GM18502 (cell line): ENCODE measurements around the gene RABGGTA.

Experiments
- ATAC-seq: cut with Tn5 transposase; IDR thresholded peaks from one replicate; pipeline ENCODE4 v1.9.1; 2021; ENCODE audit warnings: mild to moderate bottlenecking; ENCODE audit not compliant: unreplicated experiment, poor library complexity

The RABGGTA gene

DNA sequence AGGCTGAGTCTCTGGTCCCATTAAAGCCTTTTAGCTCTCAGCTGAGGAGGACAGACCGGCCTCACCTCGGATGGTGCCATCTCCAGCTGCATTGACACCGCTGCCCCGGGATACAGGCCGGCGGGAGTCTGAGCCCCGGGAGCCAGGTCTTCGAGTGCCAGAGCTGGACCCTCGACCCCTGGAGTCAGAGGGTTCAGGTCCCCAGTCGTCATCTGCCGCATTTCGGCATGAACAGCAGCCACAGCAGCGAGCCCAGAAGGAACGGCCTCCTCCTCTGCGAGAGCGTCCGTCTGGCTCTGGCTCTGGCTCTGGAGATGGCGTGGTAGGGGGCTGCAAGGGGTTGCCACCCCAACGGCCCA is 9.4 kb downstream of the RABGGTA start:
- ATAC-seq = no peak

DNA sequence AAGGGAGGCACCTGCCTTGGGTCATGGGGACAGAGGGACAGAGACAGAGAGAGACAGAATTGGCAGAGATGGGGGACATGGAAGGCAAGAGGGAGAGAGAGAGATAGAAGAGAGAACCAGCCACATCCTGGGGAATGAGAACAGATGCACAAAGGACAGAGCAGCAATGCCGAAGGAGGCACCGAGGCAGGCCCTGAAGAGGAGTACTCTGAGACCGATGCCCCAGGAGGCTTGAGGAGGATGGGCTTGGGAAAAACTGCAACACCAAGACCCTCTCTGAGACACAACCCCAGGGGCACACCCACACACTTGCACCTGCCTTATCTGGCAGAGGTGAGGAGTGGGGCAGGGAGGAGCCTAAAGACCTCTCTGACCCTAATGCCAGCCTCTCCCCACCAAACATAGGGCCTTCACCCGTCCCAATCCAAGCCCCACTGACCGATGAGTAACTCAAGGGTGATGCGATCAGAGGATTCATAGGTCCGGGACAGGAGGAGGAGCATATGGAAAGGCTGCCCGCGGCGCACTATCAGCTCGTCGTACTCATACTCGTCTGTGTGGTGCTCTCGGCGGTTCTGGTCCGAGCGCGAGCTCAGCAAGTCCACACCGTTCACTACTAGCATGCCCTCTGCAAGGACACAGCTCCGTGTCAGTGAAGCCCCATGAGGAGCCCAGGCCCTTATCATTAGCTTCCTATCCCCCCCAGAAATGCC is 10.0 kb downstream of the RABGGTA start:
- ATAC-seq = no peak

DNA sequence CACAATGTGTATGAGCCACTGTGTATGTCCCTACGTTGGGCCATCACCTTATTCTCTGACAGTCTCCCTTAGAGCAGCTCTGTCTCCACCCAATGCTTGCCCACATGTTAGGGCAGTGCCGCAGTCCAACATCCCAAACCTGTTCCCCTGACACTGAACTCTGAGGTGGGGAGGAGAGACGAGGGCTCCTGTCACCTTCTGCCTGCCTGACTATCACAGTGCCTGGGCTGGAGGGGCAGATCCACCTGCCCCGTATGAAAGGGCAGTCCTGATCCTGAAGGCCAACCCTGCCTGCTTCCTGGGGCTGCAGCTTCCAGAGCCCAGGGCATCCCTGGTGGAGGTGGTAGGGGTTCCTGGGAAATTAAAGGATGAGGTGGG is 10.6 kb downstream of the RABGGTA start:
- ATAC-seq = no peak

DNA sequence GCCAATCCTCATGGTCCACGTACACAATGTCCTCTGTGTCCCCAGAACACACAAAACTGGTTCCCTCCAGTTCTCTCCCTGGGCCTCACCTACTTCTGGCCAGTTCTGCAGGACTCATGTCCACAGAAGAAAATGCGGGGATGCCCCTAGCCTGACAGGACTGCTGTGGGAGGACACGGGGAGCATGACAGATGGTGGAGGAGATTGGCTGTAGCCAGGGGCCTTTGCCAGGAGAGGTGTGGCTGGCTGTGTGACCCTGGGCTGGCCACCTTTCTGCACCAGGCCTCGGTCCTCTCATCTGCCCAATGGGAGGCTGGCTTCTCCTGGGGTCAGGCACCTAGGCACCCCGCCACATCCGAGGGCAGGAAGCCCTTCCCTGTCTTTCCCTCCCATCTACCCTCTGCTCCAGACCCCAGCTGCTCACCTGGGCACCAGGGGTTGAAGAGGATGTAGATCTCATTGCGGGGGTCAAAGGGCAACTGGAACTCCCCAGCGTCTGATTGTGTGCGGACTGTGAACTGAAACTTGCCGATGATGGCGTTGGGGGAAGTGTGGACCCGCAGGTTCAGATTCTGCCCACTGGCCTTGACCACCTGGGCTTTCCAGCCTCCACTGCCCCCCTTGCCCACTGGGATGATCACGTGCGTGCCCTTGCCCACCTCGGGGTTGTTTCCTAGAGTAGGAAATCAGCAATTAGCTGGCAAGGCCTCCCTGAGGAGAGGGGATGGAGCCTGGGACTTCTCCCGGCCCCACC is 11.2 kb downstream of the RABGGTA start:
- no peak for ATAC-seq

DNA sequence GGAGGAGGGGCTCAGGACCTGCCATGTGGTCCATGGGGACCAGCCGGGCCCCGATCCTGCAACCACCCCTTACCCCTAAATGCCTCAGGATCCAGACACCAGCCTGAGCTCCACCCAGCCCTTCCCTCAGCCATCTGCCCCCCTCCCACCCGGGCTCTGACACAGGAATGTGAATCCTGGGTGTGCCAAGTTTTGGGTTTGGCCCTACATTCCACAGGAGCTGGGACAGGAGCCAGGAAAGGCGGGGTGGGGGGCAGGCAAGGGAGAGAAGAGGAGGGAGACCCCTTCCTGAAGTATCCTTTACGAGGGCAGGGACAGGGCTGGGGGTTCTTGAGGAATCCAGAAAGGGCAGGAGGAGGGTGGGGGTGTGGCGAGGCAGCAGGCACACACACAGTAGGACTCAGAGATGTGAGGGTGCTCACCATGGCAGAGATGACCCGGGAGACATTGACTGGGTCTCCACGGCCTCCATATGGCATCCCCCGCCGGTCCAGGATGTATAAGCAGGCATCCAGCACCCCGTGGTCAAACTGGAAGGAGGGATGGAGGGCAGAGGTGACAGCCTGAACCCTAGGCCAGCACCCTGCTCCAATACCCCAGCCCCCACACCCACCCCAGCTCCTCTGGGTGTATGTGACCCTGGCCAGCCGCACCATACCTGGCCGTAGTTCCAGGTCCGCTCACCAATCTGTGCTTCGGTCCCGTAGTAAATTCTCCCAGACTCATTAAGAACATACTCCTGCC is 11.9 kb downstream of the RABGGTA start:
- ATAC-seq = no peak

DNA sequence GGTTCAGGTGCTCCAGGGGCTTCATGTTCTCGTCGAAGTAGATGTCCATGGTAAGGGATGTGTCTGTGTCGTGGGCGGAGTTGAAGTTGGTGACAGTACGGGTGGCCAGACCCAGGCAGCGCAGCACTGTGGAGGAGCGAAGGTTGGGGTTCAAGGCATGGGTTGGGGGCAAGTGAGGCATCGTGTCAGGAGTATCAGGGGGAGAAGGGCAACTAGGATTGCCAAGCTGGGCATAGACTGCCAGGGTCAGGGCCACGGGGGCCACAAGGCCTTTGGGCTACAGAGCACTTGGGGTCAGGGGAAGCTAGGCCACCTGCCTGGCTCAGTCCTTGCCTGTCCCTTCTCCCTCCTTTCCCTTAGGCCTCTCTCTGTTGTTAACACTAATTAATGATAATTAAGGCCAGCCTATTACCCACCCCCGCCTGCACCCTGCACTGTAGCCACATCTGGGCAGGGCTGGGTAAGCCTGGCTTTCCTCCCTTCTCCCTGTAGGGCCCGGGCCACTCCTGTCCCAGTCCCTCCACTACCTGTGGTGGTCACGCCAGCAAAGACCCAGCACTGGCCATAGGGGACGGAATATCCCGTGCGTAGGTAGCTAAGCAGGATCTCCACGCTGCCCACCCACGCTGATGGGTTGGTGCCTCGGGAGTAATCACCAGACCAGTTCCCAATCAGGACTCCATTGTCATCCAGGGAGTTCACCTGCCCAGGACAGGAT is 12.7 kb downstream of the RABGGTA start:
- ATAC-seq = no peak

DNA sequence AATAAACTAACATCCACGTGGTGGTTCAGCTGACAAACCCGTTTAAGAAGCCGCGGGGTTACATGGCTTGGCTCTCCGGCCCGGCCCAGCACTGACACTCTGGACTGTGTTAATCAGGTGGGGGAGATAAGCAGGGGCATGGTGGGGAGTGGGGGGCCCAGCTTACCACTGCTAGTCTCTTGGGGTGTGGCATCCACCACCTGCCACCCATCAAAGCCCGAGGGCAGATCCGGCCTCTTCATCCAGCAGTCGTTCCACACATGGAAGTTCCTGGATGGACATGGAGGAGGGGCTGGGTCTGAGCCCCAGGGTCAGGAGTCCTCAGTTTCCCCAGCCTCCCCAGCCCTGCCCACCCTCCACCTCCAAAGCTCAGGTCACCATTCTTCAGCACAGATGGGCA is 13.3 kb downstream of the RABGGTA start:
- no peak for ATAC-seq

DNA sequence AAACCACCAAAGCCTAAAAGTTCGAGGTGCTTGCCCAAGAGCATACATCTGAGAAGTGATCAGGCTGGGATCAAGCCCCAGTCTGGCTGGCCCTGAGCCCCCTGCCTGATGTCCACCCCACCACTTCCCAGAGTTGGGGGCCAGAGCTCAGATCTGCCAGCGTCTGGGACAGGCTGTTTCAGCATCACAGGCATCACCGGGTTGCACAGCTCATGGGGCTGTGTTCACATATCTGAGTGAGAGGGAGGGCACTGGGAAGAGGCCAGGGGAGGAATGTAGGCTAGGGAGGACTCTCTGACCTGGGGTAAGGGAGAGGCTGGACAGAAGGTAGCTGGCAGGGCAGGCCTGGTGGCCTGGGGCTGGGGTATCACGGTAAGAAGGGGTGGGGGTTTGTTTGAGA is 14.4 kb downstream of the RABGGTA start:
- ATAC-seq = no peak

DNA sequence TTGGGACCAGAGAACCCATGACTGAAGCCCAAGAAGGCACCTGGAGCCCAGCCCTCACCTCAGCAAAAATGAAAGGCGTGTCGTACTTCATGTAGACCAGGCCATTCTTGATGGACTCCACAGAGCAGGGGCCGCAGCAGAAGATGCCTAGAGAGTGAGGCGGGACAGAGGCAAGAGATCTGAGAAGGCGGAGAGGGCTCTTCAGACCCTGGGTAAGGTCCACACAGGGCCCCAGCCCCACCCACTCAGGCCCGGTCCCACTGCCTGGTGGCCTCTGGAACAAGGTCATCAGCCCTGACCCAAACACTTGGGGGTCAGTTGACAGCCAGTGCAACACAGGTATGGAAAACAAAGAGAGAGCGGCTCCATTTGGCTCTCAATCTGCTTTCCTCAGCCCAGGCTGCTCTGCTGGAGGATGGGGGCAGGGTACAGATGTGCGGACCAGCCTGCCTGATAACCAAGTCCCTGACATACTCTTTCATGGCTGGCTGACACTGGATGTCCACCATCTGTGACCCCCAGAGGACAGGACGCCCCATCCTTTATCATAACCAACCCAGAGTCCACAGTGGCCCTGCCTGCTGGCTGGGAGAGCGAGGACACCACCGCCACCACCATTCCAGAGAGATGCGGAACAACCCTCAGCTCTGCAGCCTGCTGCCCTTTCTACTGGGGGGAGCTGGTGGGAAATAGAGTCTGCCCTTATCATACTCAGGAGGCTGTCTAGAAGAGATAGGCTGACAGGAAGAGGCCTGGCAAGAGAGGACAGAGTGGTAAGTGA is 15.3 kb downstream of the RABGGTA start:
- no peak for ATAC-seq

DNA sequence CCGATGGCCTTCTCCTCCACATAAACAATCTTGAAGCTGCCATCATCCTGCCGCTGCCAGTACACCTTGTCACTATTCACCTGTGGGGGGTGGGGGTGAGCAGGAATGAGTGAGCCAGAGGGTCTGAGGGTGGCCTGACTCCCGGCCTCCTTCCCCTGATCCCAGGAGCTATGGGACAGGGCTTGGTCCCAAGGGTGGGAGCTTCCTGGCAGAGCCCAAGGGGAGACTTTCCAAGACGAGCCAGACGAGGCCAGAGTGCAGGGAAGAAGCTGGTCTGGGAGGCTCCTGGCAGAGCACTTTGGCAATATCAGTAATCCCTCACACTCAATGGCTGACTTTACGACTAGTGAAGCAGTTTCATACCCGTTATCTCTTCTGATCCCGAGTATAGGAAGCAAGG is 16.0 kb downstream of the RABGGTA start:
- no peak for ATAC-seq

DNA sequence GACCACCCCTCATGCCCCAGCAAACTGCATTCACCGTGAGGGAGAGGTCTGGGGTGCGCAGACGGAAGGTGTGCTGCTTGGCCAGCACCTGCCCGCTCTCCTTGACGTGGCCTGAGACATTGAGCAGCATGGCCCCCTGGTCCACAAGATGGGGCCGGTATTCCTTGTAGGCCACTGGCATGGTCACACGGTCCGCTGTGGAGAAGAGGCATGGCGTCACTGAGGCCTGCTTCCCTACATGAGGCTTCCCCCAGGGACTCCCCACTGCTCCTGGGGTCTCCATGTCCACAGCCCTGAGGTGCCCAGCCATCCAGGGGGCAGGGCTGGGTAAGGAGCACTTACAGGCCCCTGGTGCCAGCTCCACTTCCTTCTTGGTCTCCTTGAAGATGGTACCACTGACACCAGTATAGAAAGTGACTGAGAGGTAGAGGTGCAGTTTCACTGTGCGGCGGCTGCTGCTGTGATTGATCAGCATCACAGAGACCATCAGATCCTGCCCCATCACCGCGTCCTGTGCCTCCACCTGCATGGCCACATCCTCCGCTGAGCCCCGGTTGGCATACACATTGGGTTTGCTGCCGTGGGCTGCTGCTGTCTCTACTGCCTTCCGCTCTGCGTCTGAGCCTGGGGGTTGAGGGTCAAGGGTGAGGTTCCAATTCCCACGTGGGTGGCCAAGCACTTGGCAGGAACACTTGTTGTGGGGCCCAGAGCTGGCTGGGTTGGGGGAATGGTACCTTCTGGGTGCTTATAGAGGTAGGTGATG is 16.6 kb downstream of the RABGGTA start:
- no peak for ATAC-seq

DNA sequence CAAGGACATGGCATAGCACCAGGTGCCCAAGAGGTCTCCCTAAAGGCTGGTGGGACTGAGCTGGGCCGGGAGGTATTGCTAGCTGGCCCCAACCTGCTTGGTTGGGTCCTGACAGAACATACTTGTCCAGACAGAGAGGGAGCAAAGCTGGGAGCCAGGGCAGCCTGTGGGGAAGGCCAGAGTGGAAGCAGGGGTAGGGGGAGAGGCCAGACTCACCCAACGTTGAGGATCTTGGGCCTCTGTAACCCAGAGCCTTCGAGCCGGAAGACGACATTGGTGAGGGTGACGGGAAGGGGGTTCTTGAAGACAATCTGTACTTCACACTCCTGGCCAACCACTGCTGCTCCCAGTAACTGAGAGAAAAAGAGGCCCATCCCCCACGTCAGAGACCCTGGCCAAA is 17.5 kb downstream of the RABGGTA start:
- ATAC-seq = no peak

DNA sequence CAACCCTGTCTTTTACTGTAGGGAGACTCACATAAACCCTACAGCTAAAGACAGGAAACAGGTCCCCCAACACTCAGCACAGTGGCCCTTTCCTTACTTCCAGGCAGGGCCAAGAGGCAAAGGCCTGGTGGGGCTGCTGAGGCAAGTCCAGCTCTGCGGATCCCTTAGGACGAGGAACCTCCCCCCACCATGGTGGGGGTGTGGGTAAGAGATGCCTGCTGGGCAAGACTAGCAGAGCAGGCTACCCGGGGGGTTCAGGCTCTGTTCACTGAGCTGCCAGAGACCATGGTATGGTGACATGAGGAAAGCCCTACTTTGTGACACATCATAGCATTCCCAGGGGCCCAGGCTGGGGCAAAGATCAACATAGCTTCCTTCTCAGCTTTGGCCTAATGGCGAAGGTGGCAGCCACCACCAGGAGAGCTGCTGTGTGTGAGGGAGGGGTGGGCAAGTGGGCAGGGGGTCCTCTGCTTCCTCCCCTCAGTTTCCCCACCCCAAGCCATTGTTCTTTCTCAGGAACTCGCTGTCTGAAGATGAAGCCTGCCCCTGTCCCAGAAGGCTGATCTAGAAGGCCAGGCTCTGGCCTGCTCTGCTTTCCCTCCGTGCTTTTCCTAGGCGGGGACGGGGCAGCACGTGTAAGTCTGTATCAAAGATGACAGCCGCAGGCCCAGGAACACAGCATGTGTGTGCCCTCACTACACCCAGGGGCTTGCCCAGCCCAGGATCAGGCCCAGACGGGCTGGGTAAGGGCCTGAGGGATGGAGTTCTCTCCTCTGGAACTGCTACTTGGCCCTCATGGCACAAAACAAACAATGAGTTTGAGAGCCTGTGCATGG is 18.9 kb downstream of the RABGGTA start:
- ATAC-seq = no peak

DNA sequence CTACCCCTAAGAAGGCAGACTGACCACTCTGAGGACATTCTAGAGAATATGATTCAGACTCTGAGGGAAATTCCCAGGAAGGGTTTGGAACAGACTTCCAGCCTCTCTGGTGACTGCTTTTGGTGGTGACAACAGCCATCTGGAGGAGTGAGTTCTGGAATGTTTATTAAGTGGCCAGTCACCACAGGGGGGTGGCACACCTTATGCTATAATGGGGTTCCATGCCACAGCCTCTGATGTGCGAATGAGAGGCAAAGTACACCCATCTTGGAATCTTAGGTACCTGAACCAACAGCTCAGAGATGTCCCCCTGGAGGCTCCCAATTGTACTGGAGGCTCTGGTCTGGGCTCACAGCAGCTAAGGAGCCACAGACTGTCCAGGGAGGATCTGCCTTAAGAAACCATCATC is 19.5 kb downstream of the RABGGTA start:
- no peak for ATAC-seq

DNA sequence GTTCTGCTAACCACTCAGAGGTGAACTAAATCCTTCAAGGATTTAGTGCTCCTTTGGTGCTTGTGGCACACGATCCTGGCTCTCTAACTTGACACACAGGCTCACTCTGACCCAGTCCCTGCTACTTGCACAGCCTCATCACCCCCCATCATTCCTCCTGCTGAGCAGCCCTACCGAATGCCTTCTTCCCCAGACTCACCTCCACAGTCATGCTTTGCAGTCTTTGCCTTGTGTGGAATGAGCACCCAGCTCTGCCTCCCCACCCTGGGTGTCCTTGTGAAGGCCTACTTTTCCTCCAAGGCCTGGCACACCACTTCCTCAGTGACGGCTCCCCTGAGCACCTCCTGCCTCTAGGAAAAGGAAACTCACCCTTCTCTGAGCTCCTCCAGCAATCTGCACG is 21.0 kb downstream of the RABGGTA start:
- ATAC-seq = no peak

DNA sequence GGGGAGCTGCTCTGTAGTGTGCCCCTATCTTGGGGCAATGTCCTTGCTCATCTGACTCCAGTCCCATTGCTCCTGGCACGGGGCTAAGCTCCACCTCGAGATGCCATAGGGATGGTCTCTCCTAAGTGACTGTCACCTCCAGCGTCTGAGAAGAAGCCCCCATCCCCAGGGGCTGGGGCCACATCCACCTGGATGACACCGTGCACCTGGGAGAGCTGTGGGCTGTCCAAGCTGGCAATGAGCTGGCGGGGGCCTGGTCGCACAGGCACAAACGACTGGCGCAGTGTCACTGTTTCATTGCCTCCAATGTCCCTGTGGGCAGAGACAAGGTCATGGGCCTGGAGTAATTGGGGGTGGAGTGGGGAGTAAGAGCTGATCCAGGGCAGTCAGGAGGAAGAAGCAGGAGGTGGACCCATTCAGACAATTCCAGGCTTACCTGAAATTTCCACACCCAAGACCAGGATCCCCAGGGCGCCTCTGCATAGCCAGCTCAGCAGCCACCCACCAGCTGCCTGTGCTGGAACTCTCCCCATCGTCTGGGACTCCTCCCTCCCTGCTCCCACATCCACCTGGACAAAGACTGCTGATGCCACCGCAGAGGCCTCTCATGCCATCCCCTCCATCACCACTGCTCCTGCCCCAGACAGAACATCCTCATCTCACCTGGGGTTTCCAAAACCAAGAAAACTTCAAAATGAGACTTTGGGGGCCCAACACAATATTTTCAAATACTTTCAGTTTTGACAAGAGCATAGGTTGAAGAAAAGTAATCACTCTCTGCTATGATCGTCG is 22.0 kb downstream of the RABGGTA start:
- ATAC-seq = no peak

DNA sequence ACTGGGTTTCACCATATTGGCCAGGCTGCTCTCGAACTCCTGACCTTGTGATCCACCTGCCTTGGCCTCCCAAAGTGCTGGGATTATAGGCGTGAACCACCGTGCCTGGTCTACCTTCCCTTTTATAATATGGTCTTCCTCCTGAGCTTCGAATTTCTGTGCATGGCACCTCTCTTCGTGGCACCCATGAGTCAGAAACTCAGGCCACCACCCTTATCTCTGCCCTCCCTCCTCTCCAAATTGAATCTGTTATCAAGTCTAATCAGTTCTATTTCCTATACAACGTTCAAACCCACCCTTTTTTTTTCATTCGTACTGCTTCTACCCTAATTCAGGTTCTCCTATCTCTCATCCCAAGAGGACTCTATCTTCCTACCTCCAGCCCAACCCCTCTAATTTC is 24.0 kb downstream of the RABGGTA start:
- ATAC-seq = no peak

DNA sequence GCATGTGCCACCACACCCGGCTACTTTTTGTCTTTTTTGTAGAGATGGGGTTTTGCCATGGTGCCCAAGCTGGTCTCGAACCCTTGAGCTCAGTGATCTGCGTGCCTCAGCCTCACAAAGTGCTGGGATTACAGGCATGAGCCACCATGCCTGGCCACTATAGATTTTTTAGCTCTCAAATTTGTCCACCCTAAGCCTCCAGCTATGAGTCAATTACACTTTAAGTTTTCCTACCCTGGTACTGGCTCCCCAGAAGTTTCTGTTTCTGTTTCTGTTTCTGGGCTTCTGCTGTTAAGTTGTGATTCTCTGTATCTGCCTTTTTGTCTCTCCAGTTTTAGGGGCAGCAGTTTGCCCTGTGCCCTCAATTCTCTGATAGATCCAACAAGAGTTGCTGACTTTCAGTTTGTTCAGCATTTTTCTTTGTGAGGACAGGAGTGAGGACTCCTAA is 24.6 kb downstream of the RABGGTA start:
- no peak for ATAC-seq
